ENCODE results near the gene GET3.

The GET3 gene

DNA sequence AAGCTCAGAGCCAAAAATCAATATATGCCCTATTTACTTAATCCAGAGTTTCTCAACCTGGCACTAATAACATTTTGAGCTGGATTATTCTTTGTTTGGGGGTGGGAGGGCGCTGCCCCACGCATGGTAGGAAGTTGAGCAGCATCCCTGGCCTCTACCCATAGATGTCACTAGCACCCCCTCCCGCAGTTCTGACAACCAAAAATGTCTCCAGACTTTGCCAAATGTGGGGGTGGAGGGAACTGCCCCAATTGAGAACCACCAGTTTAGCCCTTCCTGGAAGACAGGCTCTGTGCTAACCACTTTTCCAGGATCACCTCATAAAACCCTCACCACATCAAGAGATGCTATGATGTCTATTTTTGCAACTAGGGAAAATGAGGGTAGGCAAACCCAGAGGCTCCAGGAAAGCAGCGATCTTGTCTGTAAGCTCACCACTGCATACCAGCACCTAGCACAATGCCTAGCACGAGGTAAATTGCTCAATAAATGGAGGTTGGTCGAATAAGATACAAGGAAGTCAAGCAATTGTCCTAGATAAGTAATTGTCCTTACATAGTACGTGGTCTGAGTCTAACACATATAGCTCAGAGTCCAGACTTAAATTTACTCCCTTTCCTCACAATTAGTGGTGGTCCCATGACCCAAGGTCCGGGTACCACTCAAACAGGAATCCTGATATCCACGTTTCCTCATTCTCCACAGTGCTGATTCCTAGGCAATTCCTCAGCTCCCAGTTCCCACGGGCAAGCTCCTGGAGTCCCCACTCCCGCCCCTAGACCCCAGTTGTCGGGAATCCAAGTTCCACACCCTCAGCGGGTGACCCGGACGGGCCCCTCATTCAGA, 3.7 kb upstream of the GET3 start:
- peak overlapping the region; percentile 49 for H3K27ac ChIP-seq (ENCODE audit: low read length)
- no peaks in the 10 kb centered on the region; the same call in 1 of the 2 replicates for H3K4me1 ChIP-seq (ENCODE audit: insufficient read depth, low read length)
- H3K27me3 ChIP-seq (ENCODE audit: insufficient read depth, low read length), result no peaks in the 10 kb centered on the region
- peaks cover 39% of the 10 kb centered on the region for H3K36me3 ChIP-seq (ENCODE audit: insufficient read depth, low read depth, low read length)
- H3K4me3 ChIP-seq (ENCODE audit: low read length), result peak overlapping the region; percentile 89
- no peaks in the 10 kb centered on the region for H3K9me3 ChIP-seq (ENCODE audit: insufficient read depth, low read depth, low read length)
- H3K9ac ChIP-seq (ENCODE audit: low read depth, low read length), result peak overlapping the region; percentile 89

DNA sequence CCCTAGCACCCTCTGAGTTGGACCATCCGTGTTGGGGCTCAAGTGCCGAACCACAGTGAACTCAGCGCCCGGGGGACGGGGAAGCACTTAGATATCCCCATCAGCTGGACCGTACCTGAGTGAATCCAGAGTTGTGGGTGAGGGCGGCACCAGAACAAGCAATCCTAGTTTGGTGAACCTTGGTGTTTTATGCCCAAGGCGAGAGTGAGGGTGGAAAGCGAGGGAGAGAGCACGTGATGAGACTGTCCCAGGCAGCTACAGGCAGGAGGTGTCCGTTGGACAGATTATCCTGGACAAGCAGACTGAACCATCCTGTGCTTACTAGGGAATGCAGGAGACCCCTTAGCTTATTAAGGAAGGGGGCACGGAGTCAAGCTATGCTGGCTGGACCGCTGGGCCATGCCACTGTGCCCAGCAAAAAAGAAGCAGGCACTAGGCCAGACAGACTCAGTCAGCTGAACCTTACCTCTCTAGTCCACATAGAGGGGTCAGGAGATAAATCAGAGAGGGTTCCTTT, 596 bp downstream of the GET3 start:
- no peaks in the 10 kb centered on the region for H3K9me3 ChIP-seq (ENCODE audit: insufficient read depth, low read depth, low read length)
- H3K27ac ChIP-seq (ENCODE audit: low read length), result peak overlapping the region; percentile 70
- H3K27me3 ChIP-seq (ENCODE audit: insufficient read depth, low read length), result no peaks in the 10 kb centered on the region
- peak overlapping the region; percentile 83 for H3K9ac ChIP-seq (ENCODE audit: low read depth, low read length)
- H3K36me3 ChIP-seq (ENCODE audit: insufficient read depth, low read depth, low read length), result peaks cover 22% of the 10 kb centered on the region; the same call in 1 of the 2 replicates
- H3K4me3 ChIP-seq (ENCODE audit: low read length), result peak overlapping the region; percentile 95
- H3K4me1 ChIP-seq (ENCODE audit: insufficient read depth, low read length), result no peaks in the 10 kb centered on the region; the same call in 1 of the 2 replicates

GRCh38 chr19:12745166-12745897, 8.0 kb downstream of the GET3 start:
- no peaks in the 10 kb centered on the region for H3K9me3 ChIP-seq (ENCODE audit: insufficient read depth, low read depth, low read length)
- no peak overlapping the region for H3K27ac ChIP-seq (ENCODE audit: low read length)
- peaks cover 9% of the 10 kb centered on the region for H3K27me3 ChIP-seq (ENCODE audit: insufficient read depth, low read length)
- H3K36me3 ChIP-seq (ENCODE audit: insufficient read depth, low read depth, low read length), result peaks cover 44% of the 10 kb centered on the region
- H3K9ac ChIP-seq (ENCODE audit: low read depth, low read length), result no peak overlapping the region
- no peak overlapping the region for H3K4me3 ChIP-seq (ENCODE audit: low read length)
- H3K4me1 ChIP-seq (ENCODE audit: insufficient read depth, low read length), result no peaks in the 10 kb centered on the region

DNA sequence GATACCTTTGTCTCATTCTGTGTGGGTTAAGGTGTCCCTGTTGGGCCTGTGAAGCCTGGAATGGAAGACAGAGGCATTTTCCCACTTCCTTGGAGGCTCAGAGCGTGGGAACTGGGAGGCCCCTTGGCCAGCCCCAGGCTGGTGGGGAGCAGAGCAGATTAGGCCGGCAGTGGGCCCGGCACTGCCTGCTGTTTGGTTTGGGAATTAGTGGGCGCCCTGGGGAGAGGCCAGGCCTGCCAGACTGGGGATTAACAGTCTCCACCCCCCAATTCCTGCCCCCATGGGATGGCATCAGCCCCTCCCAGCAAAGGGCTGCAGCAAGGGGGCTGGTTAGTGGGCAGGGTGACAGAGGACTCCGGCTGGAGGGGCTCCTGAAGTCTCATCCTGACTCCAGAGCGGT, 11.2 kb downstream of the GET3 start:
- peaks cover 36% of the 10 kb centered on the region for H3K27me3 ChIP-seq (ENCODE audit: insufficient read depth, low read length)
- no peak overlapping the region for H3K4me3 ChIP-seq (ENCODE audit: low read length)
- no peaks in the 10 kb centered on the region for H3K4me1 ChIP-seq (ENCODE audit: insufficient read depth, low read length)
- no peaks in the 10 kb centered on the region for H3K9me3 ChIP-seq (ENCODE audit: insufficient read depth, low read depth, low read length)
- no peak overlapping the region for H3K9ac ChIP-seq (ENCODE audit: low read depth, low read length)
- H3K27ac ChIP-seq (ENCODE audit: low read length), result no peak overlapping the region
- peaks cover 37% of the 10 kb centered on the region for H3K36me3 ChIP-seq (ENCODE audit: insufficient read depth, low read depth, low read length)

DNA sequence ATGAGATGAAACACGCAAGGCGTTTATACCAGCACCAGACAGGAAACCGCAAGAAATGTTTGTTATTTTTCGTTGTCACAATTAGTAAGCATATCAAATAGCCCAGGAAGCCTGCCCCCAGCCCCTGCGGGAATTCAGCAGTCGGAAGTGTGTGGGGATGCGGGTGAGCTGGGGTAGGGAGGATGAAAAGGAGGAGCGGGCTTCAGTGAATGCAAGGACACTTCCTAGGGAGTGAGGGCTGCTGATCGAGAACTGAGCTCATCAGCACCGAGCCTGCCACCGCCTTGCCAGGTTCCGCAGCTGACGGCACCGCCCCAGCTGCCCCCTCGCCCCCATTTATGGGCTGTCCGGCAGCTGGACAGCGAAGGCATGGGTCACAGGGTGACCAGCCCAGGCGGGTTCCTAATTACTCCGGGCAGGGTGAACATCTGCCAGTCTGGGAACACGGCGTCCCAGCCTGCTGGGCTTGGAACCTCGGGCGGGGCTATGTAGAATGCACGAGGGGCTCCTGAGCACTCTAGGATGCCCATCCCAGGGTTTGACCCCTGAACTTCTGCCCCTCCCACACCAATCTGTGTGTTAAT, 12.7 kb downstream of the GET3 start:
- Histone ChIP-seq H3K36me3 (ENCODE audit: insufficient read depth, low read depth, low read length) (peaks cover 29% of the 10 kb centered on the region), H3K27ac (ENCODE audit: low read length) (no peak overlapping the region), H3K4me3 (ENCODE audit: low read length) (no peak overlapping the region), H3K9me3 (ENCODE audit: insufficient read depth, low read depth, low read length) (no peaks in the 10 kb centered on the region), H3K9ac (ENCODE audit: low read depth, low read length) (no peak overlapping the region), H3K4me1 (ENCODE audit: insufficient read depth, low read length) (no peaks in the 10 kb centered on the region), H3K27me3 (ENCODE audit: insufficient read depth, low read length) (peaks cover 40% of the 10 kb centered on the region)

DNA sequence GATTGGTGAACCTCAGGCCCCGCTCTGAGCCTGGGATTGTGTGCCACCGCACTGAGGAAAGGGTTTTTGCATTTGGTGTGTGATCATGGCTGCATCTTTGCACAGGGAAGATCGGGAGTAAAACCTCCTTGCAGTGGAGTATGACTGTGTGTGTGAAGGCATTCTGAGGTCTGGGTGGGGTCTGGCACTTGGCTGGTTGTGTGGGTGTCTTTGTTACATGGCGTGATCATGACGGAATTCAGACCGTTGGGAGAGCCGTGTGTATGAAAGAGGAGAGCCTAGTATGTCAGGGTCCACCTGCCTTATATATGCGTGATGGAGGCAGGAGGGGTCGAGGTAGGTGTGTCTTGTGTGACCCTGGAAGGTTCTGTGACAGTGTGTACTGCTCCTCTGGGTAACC, 13.6 kb downstream of the GET3 start:
- Histone ChIP-seq H3K27me3 (ENCODE audit: insufficient read depth, low read length) (peaks cover 40% of the 10 kb centered on the region), H3K36me3 (ENCODE audit: insufficient read depth, low read depth, low read length) (peaks cover 22% of the 10 kb centered on the region), H3K4me3 (ENCODE audit: low read length) (no peak overlapping the region), H3K9me3 (ENCODE audit: insufficient read depth, low read depth, low read length) (no peaks in the 10 kb centered on the region), H3K27ac (ENCODE audit: low read length) (no peak overlapping the region), H3K4me1 (ENCODE audit: insufficient read depth, low read length) (no peaks in the 10 kb centered on the region), H3K9ac (ENCODE audit: low read depth, low read length) (no peak overlapping the region)

DNA sequence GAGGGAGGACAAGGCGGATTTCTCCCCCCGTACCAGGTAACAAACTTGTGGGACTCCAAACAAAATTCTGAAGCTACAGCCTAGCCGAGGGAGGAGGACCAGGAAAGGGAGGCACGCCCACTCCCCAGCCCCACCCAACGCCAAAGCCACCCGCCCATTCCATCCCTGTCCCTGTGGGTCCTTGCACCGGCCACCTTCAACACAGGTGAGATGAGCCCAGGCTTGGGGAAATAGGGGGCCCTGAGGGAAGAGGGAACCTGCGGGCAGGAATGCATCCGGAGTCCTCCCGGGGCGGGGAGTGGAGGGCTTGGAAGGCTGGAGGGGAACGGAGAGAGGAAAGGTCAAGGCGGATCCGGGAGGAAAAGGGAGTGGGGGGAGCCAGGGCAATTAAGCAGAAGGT, 14.3 kb downstream of the GET3 start, which contains the start of gene BEST2:
Gene BEST2 (plus strand): TSS at position 157 of the 400 bp plus-strand sequence. CDS start 802 bp downstream, outside the sequence.
- no peak within 1 kb of the TSS for H3K27ac ChIP-seq (ENCODE audit: low read length)
- no peaks in the 10 kb centered on the region for H3K4me1 ChIP-seq (ENCODE audit: insufficient read depth, low read length)
- no peaks in the 10 kb centered on the region for H3K9me3 ChIP-seq (ENCODE audit: insufficient read depth, low read depth, low read length)
- H3K4me3 ChIP-seq (ENCODE audit: low read length), result peak within 1 kb of the TSS; percentile 62; the same call in 1 of the 2 replicates
- no peak within 1 kb of the TSS for H3K9ac ChIP-seq (ENCODE audit: low read depth, low read length)
- H3K36me3 ChIP-seq (ENCODE audit: insufficient read depth, low read depth, low read length), result peaks cover 15% of the 10 kb centered on the region; the same call in 1 of the 2 replicates
- H3K27me3 ChIP-seq (ENCODE audit: insufficient read depth, low read length), result peaks cover 40% of the 10 kb centered on the region

DNA sequence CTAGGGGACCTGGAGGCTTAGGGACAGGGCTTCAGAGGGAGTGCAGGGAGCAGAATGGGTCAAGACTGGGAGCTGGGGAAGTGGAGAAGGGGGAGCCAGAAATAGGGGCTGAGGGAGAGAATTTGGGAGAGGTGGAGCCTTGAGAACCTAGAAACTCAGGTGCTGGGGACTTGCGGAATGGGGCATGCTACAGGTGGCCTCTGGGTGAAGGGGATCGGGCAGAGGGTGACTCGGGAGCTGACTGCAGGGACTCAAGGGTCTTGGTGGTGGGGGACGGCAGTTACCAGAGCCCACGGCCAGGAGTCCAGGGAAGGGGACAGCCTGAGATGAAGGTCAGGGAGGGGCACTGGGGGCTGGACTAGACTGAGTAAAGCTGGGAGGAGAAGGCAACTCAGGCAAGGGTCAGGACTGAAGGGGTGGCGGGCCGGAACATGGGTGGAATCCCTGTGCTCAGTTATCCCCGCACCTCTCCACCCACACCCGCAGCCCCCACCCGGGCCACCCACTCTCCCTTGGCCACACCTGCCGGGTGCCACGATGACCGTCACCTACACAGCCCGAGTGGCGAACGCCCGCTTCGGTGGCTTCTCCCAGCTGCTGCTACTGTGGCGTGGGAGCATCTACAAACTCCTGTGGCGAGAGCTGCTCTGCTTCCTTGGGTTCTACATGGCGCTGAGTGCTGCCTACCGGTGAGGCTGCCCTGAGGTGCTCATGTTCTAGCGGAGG, 14.9 kb downstream of the GET3 start:
- no peaks in the 10 kb centered on the region for H3K4me1 ChIP-seq (ENCODE audit: insufficient read depth, low read length)
- peak overlapping the region; percentile 62; the same call in 1 of the 2 replicates for H3K4me3 ChIP-seq (ENCODE audit: low read length)
- no peaks in the 10 kb centered on the region for H3K9me3 ChIP-seq (ENCODE audit: insufficient read depth, low read depth, low read length)
- peaks cover 40% of the 10 kb centered on the region for H3K27me3 ChIP-seq (ENCODE audit: insufficient read depth, low read length)
- peaks cover 9% of the 10 kb centered on the region; the same call in 1 of the 2 replicates for H3K36me3 ChIP-seq (ENCODE audit: insufficient read depth, low read depth, low read length)
- H3K27ac ChIP-seq (ENCODE audit: low read length), result no peak overlapping the region
- H3K9ac ChIP-seq (ENCODE audit: low read depth, low read length), result no peak overlapping the region

DNA sequence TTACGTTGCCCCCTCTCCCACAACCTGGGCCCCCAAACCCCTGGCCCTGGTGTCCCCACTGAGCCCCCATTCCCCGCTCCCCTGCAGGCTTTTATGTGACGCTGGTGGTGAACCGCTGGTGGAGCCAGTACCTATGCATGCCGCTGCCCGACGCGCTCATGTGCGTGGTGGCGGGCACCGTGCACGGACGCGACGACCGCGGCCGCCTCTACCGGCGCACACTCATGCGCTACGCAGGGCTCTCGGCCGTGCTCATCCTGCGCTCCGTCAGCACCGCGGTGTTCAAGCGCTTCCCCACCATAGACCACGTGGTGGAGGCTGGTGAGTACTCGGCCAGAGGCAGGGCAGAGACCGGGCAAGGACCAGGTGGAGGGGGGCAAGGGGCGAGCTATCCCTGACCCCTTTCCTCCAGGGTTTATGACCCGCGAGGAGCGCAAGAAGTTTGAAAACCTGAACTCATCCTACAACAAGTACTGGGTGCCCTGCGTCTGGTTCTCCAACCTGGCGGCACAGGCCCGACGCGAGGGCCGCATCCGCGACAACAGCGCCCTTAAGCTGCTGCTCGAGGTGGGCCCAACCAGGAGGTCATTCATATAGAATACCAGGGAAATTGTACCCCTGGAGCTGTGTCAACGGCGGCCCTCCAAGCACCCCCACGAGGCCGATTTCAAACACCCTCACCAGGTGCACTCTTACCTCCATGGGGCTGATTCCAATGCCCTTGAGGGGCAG, 17.3 kb downstream of the GET3 start:
- Histone ChIP-seq H3K4me1 (ENCODE audit: insufficient read depth, low read length) (no peaks in the 10 kb centered on the region), H3K27ac (ENCODE audit: low read length) (no peak overlapping the region), H3K36me3 (ENCODE audit: insufficient read depth, low read depth, low read length) (no peaks in the 10 kb centered on the region), H3K9me3 (ENCODE audit: insufficient read depth, low read depth, low read length) (no peaks in the 10 kb centered on the region), H3K4me3 (ENCODE audit: low read length) (no peak overlapping the region), H3K27me3 (ENCODE audit: insufficient read depth, low read length) (peaks cover 43% of the 10 kb centered on the region), H3K9ac (ENCODE audit: low read depth, low read length) (no peak overlapping the region)

GRCh38 chr19:12756150-12756883, 19.0 kb downstream of the GET3 start:
- Histone ChIP-seq H3K27ac (ENCODE audit: low read length) (no peak overlapping the region), H3K4me1 (ENCODE audit: insufficient read depth, low read length) (no peaks in the 10 kb centered on the region), H3K4me3 (ENCODE audit: low read length) (no peak overlapping the region), H3K9me3 (ENCODE audit: insufficient read depth, low read depth, low read length) (no peaks in the 10 kb centered on the region), H3K9ac (ENCODE audit: low read depth, low read length) (no peak overlapping the region), H3K27me3 (ENCODE audit: insufficient read depth, low read length) (peaks cover 26% of the 10 kb centered on the region), H3K36me3 (ENCODE audit: insufficient read depth, low read depth, low read length) (no peaks in the 10 kb centered on the region)
